Glomerular endothelial cell (primary cell): Measurements from ENCODE around the gene KCTD13. TPM values are rescaled to one million over a fixed set of nuclear protein-coding genes. Genes with fewer than 3 reads are reported as not detected.
"Not testable (repeated sequence)": the region's sequence is repeated elsewhere in the genome, so short reads cannot be mapped to it uniquely, and the experiment has no call there.

Experiments
- DNase-seq: peaks from one replicate; pipeline ENCODE4 v3.0.0-alpha.2; 2011; ENCODE audit warnings: low read depth, low spot score; ENCODE audit errors: extremely low read depth
- total RNA-seq: library from RNA; depleted of rRNA; stranded (reverse); fragments of >200 nt; gene quantifications from 2 replicates; pipeline ENCODE4 v1.2.3, GENCODE V29; 2015

The KCTD13 gene
- total RNA-seq, 1 donor from 2014 or later, result 36.2 TPM

DNA sequence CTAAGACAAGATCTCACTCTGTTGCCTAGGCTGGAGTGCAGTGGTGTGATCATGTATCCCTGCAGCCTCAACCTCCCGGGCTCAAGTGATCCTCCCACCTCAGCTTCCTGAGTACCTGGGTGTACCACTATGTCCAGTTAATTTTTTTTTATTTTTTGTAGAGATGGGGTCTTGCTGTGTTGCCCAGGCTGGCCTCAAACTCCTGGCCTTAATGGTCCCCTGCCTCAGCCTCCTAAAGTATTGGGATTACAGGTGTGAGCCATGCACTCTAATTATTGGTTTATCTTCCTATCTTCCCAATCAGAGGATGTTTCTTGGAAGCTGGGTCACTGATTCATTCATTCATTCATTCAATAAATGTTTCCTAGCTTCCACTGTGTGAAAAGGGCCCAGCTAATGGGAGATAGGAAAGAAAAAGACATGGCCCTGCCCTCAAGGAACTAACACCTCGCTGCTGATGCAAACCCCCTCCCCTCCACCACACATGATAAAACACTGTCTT is 17.3 kb downstream of the KCTD13 start:
- DNase-seq, result no peak

DNA sequence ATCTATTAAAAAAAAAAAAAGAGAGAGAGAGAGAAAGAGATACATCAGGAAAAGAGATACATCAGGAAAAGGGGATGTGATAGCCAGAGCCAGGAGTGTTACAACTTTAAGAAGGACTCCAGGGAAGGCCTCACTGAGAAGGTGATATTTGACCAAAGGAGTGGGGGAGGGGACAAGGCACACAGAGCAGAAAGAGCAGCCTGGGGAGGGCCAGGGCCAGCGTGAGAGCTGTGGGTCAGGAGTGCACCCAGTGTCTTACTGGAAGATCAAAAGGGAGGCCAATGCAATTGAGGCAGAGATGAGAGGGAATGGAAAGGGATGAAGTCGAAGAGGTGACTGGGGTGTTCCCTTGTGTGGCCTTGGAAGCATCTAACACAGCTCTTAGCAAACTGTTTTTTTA is 18.1 kb downstream of the KCTD13 start:
- DNase-seq, result no peak

- no peak for DNase-seq
These were observed 19.3 kb downstream of the KCTD13 start for GRCh38 chr16:29906520-29907244.

DNA sequence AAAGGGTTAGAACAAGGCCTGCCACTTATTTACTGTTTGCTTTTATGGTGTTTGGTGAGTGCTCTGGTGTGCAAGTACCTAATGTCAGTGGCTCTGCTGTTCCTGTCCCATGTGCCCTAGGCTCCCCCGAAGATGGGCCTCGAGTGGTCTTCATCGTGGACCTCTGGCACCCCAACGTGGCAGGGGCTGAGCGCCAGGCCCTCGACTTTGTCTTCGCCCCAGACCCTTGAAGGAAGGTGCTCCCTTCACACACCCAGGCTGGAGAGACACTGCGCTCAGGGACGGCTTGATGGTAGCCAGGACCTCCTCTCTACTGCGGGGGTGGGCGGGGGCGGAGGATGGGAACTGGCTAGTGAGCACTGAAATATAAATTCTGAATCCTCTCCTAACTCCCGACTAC is 20.4 kb downstream of the KCTD13 start:
- no peak for DNase-seq

GRCh38 chr16:29904947-29905346 is 21.1 kb downstream of the KCTD13 start:
- DNase-seq, result no peak

- no peak for DNase-seq
These were observed 22.4 kb downstream of the KCTD13 start for GRCh38 chr16:29903590-29903989.

DNA sequence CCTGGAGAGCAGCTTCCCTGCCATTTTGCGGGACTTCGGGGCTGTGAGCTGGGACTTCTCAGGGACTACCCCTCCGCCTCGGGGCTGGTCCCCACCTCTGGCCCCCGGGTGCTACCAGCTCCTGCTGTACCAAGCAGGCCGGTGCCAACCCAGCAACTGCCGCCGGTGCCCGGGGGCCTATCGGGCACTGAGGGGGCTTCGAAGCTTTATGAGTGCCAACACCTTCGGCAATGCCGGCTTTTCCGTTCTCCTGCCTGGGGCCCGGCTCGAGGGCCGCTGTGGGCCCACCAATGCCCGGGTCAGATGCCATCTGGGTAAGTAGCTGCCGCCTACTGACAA is 24.4 kb downstream of the KCTD13 start:
- no peak for DNase-seq

DNA sequence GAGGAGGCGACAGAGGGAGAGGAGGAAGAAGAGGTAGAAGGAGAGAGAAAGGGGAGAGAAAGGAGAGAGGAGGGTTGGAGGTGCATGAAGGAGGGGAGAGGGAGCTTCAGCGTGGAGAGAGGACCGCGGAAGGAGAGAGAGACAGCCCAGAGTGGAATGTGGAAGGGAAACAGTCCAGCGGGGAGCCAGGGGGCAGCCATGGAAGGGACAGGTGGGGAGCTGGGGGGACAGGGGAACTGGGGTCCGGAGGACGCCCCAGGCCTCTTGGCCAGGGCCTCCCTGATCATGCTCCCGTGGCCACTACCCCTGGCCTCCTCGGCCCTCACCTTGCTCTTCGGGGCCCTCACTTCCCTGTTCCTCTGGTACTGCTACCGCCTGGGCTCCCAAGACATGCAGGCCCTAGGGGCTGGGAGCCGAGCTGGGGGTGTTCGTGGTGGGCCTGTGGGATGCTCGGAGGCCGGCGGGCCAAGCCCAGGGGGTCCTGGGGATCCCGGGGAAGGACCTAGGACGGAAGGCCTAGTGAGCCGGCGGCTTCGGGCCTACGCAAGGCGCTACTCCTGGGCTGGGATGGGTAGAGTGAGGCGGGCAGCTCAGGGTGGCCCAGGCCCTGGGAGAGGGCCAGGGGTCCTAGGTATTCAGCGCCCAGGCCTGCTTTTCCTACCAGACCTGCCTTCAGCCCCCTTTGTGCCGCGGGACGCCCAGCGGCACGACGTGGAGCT is 25.0 kb downstream of the KCTD13 start:
- no peak for DNase-seq

GRCh38 chr16:29900102-29900887 is 25.7 kb downstream of the KCTD13 start, which contains the start of gene ASPHD1:
Gene ASPHD1 (plus strand): TSS chr16:29900488. CDS start chr16:29900972, 484 bp downstream.
- DNase-seq, result no peak

- DNase-seq, result no peak
These were observed 26.4 kb downstream of the KCTD13 start, which contains the start of gene SEZ6L2 for GRCh38 chr16:29899516-29900101. Gene SEZ6L2 (minus strand): TSS chr16:29899550. CDS start chr16:29899019, 531 bp downstream.

DNA sequence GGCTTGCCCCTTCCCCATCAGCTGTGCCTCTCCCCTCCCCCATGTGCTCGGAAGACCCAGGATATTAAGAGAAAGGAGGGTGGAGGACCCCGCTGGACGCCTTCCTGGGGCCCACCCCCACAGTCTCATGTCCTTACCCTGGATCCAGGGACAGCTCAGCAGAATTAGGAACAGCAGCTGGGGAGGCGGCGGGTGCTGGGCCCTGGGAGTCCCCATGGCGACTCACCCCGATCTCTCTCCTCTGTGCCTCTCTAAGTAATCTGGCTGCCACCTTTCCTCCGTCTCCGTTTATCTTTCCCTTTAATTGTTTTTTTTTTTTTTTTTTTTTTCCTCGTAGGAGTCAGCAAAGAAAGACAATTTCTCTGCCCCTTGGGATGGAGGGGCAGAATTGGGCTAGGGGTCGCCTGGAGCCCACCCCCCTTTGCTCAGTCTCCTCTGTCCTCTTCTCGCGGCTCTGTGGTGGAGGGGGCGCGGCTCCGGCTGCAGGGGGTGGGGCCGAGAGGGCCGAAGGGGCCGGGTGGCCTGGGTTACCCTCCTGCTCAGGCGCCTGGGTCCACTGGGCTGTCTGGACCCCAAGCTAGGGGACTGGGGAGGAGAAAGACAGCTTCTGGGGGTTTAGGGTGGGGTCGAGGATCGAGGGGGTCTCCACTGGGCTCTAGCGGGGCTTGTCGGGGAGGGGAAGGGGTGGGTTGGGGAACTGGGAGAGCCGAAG is 27.1 kb downstream of the KCTD13 start:
- no peak for DNase-seq

DNA sequence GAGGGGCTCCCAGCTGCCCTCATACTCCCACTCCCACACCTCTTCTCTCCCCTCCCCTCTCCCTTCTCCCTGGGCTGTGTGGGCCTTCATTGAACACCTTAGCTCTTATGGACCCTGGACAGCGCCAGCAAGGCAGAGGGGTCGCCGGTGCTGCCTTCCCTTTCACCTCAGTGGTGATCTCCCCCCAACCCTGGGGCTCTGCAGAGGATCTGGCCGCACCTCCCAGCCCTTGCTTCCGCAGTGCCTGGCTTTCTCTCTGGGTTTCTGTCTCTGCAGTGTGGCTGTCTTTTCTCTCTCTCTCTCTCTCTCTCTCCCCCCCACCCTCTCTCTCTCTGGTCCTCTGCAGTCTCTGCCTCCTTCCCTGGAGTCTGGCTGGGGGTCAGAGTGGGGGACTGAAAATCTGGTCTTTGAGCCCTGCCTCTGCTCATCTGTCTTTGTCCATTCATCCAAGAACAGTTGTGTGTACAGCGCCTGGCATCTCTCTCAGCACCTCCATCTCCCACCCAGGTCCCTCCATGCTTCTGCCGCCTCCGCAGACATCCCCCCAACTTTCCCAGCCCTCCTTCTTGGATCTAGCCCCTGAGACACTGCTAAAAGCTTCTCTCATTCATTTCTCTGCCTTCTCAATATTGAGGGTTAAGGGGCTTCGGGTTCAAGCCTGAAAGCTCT is 27.8 kb downstream of the KCTD13 start:
- DNase-seq, result no peak

- DNase-seq, result no peak
These were observed 28.7 kb downstream of the KCTD13 start for GRCh38 chr16:29897333-29897732.

DNA sequence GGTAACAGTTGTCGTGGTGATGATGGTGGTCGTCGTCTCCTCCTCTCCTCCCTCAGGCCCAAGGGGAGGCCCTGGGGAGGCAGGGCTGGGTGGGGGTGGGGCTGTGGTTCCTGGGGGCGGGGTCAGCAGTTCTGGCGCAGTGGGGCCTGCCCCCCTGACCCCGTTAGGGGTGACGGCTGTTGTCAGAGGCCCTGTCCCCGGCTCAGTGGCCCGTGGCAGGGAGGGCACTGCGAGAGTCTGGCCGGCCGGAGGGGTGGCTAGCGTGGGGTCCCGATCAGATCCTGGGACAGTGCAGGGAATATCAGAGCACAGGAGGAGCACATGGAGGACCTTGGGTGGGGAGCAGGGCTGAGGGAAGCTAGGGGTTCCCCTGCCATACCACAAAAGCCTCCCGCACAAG is 29.2 kb downstream of the KCTD13 start:
- no peak for DNase-seq

GRCh38 chr16:29894352-29894751 is 31.7 kb downstream of the KCTD13 start:
- no peak for DNase-seq

DNA sequence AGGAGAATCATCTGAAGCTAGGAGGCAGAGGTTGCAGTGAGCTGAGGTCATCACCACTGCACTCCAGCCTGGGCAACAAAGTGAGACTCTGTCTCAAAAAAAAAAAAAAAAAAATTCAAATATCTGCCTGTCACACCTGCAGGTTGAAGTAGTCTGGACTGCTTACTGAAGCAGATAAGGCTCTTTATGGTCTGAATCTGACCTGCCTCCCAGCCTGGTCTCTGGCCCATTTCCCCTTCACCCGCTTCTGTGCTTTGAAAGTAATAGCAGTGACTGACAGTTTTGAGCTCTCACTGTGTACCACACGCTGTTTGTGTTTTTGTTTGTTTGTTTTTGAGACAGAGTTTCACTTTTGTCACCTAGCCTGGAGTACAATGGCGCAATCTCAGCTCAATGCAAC is 32.5 kb downstream of the KCTD13 start:
- no peak for DNase-seq

GRCh38 chr16:29892458-29892813 is 33.6 kb downstream of the KCTD13 start:
- no peak for DNase-seq

GRCh38 chr16:29891525-29892457 is 34.2 kb downstream of the KCTD13 start:
- no peak for DNase-seq

- not testable (repeated sequence) for DNase-seq
These were observed 36.7 kb downstream of the KCTD13 start for GRCh38 chr16:29889372-29889771.
